GM15510 (cell line): Measurements from ENCODE around the gene TSEN54.

Experiments used
- POLR2A ChIP-seq: IDR thresholded peaks from 3 replicates; pipeline ENCODE4 v1.6.1; 2011; ENCODE audit warnings: borderline replicate concordance; ENCODE audit not compliant: insufficient read length; ENCODE audit errors: extremely low read depth

Gene TSEN54

GRCh38 chr17:75482098-75482942 is 34.0 kb upstream of the TSEN54 start:
- no peak for TF ChIP-seq POLR2A

DNA sequence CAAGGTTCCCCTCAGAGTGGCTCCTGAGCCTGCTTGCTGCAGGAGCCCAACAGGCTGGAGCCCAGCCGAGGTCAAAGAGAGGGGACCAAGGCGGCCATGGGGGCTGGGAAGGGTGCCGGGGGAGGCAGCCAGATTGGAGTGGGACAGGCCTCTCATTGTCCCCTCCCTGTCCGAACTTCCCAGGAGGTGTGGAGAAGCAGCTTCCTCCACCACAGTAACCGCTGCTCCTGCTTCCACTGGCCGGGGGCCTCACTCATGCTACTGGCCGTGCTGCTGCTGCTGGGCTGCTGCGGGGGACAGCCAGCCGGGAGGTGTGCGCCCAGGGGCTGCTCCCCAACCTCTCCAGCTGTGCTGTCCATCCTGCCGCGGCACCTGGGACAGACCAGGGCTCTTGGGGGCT is 30.6 kb upstream of the TSEN54 start:
- TF ChIP-seq POLR2A: no peak

DNA sequence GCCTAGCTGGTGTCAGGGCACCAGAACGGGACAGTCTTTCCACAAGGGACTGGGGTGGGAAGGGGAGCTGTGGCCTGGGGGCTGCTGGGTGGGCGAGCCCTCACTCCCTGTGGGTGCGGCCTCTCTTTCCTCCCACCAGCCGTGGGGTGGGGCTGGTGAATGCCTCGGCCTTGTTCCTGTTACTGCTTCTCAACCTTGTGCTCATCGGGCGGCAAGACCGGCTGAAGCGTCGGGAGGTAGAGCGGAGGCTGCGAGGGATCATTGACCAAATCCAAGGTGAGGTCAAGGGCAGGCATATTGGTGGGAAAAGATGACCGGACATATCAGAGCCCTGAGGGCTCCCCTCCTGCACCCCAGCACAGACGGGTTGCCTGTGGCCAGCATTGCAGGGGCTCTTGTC is 30.2 kb upstream of the TSEN54 start:
- no peak for TF ChIP-seq POLR2A

DNA sequence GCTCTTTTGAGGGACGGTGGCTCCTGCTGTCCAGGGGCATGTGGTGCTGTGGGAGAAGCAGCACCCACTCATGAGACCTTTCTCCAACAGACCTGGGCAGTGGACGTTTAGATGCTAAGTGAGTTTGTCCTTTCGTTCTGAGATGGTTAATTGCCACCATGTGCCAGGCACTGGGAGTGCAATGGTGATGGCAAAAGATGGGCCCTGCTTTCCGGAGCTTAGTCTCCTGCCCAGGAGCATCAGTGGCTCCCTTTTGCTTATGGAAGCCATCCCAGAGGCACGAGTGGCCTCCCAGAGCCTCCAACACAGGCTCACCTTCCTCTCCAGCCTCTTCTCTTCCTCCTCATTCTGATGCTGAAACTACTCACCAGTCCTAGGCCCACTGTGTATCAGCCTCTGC is 29.4 kb upstream of the TSEN54 start:
- no peak for TF ChIP-seq POLR2A

- no peak for TF ChIP-seq POLR2A
Observed at GRCh38 chr17:75487351-75488070, 28.8 kb upstream of the TSEN54 start.

DNA sequence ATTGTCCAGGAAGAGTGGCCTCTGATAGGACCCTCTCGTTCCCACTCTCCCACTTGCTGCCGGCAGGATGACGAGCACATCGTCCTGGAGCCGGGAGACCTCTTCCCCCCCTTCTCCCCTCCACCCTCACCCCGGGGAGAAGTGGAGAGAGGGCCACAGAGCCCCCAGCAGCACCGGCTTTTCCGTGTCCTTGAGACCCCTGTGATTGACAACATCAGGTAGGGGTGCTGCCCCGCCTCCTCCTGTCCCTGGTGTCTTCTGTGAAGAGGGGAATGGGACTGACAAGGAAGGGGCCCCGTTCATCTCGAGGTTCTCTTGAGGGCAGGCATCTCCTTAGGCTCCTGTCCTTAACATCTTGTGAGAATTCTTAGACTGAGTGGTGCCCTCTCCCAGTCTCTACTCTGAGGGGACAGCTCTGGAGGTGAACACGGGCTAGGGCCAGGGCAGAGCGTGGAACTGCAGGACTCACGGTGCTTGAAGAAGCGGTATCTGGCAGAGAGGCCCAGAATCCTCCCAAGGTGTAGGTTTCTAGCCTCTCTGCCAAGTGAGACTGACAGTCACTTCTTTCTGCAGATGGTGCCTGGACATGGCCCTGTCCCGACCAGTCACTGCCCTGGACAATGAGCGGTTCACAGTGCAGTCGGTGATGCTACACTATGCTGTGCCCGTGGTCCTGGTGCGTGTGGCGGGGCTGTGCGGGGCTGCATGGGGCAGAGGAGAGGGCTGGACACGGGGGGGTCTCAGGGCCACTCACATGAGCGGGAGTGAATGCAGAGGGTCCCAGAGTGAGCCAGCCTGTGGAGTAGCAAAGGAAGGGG is 27.4 kb upstream of the TSEN54 start:
- no peak for TF ChIP-seq POLR2A

- TF ChIP-seq POLR2A: no peak
Observed at GRCh38 chr17:75489511-75489955, 26.8 kb upstream of the TSEN54 start.

DNA sequence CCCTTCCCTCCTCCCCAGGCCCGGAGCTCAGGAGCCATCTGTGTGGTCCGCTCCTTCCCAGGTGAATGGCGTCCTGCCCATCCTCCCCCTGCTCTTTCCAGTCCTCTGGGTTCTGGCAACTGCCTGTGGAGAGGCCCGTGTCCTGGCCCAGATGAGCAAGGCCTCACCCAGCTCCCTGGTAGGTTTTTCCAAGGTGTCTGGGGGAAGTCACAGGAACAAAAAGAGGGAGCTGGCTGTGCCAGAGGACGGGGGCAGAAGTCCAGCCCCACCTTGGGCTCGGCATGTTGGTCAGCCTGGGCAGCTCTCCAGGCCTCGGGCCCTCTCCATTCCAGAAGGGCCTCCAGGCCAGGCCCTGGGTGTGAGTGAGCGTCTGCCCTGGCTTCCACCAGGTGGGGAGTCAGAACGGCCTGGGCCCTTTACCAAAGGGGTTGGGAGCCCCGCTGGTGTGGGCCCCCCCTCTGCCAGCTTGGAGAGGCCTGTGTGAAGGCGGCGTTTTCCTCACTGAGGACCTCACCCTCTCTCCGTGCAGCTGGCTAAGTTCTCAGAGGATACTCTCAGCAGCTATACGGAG is 26.1 kb upstream of the TSEN54 start:
- no peak for TF ChIP-seq POLR2A

DNA sequence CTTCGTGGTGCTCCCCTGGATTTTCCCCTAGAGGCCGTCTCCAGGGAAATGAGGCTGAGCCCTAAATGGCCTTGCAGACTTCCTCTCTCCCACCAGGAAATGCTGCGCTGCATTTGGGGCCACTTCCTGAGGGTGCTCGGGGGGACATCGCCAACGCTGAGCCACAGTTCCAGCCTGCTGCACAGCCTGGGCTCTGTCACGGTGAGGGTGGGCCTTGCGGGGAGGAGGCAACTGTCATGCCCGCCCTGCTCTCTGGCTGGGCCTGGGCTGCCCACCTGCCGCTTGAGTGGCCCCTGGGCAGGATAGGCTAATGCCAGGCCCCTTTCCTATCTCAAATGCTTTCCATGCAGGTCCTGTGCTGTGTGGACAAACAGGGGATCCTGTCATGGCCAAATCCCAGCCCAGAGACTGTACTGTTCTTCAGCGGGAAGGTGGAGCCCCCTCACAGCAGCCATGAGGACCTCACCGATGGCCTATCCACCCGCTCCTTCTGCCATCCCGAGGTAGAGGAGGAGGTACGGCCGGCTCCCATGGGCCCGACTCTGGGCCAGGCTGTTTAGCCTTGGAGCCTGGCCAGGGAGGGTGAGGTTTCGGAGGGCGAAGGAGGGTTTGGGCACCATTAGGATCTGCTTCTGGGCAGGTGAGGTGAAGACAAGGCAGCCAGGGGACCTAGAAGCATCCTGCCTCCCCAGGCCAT is 25.2 kb upstream of the TSEN54 start:
- TF ChIP-seq POLR2A: no peak

GRCh38 chr17:75491680-75492079 is 24.6 kb upstream of the TSEN54 start:
- no peak for TF ChIP-seq POLR2A

GRCh38 chr17:75492555-75493168 is 23.7 kb upstream of the TSEN54 start:
- TF ChIP-seq POLR2A: no peak

- no peak for TF ChIP-seq POLR2A
Observed at GRCh38 chr17:75493476-75494129, 22.7 kb upstream of the TSEN54 start.

DNA sequence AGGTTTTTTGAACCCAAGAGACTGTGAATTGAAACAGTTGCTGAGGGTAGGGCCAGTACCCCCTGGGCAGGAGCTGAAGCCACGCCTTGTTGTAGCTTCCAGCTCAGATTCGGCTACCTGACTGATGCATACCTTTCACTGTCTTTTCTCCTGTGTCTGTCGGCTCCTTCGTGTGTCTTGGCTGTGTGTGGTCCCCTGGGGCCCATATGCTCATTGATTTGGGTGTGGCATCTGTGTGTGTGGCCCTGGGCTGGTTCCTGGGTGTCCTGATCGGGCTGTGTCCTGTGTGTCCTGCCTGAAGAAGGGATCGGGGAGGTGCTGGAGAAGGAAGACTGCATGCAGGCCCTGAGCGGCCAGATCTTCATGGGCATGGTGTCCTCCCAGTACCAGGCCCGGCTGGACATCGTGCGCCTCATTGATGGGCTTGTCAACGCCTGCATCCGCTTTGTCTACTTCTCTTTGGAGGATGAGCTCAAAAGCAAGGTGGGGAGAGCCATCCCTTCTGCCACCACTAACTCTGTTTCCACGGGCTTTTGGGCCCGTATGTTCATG is 21.9 kb upstream of the TSEN54 start:
- no peak for TF ChIP-seq POLR2A
